VCaP (cell line): ENCODE measurements around the gene C1QTNF1.

Experiments used
- H3K27ac ChIP-seq: fragments of 450-650 bp; 2 replicates; pipeline ENCODE4 v1.5.1; 2017
- CTCF ChIP-seq: fragments of 450-650 bp; conservative IDR thresholded peaks from 2 replicates; pipeline ENCODE4 v1.5.1; 2017; ENCODE audit warnings: mild to moderate bottlenecking, moderate library complexity

Gene C1QTNF1

GRCh38 chr17:79097226-79098055 lies 73.5 kb downstream of the C1QTNF1 start:
- H3K27ac ChIP-seq, result no peak overlapping the region
- TF ChIP-seq CTCF, result no peak

- TF ChIP-seq CTCF, result no peak
- H3K27ac ChIP-seq, result no peak overlapping the region
Measured at GRCh38 chr17:79098282-79098867, 74.4 kb downstream of the C1QTNF1 start.
